Activated T-helper 1 cell treated with anti-CD3 and anti-CD28 coated beads, Interleukin-12 subunit alpha, Interleukin-12 subunit beta, Interleukin-2, Interleukin-4 antibody, amounts not matched to agents 30 ng/mL and 10 ng/mL and 1 ng/mL, durations not matched to agents 14 hours and 24 hours and 36 hours (primary cell): Measurements from ENCODE around the gene CDH4. TPM values are rescaled to one million over a fixed set of nuclear protein-coding genes. Genes with fewer than 3 reads are reported as not detected.

ENCODE experiments used
- DNase-seq: peaks from one replicate; pipeline ENCODE4 v3.0.0; 2021; ENCODE audit warnings: low spot score
- H3K27ac Mint-ChIP-seq: one replicate; pipeline ENCODE4 v1.8.0; 2021; ENCODE audit warnings: mild to moderate bottlenecking, mixed read lengths
- H3K27me3 Mint-ChIP-seq: one replicate; pipeline ENCODE4 v1.8.0; 2022; ENCODE audit warnings: mild to moderate bottlenecking, moderate library complexity, mixed read lengths; ENCODE audit not compliant: insufficient read depth
- H3K36me3 Mint-ChIP-seq: one replicate; pipeline ENCODE4 v1.8.0; 2021; ENCODE audit warnings: low read depth, mixed read lengths
- H3K4me1 Mint-ChIP-seq: one replicate; pipeline ENCODE4 v1.8.0; 2021; ENCODE audit warnings: low read depth, mixed read lengths
- H3K4me3 Mint-ChIP-seq: one replicate; pipeline ENCODE4 v1.8.0; 2021; ENCODE audit warnings: mild to moderate bottlenecking, moderate library complexity, mixed read lengths
- H3K9me3 Mint-ChIP-seq: one replicate; pipeline ENCODE4 v1.8.0; 2021; ENCODE audit warnings: mixed read lengths
- intact Hi-C: fragments of 100-400 bp; cut with micrococcal nuclease; formaldehyde crosslinking; loops from one replicate; pipeline ENCODE4 v1.15.1; 2024
- total RNA-seq: library from RNA; stranded (reverse); gene quantifications from 2 replicates; pipeline ENCODE4 v1.2.3, GENCODE V29; 2022

Gene CDH4
- total RNA-seq, 1 donor from 2014 or later: not detected

- H3K9me3 Mint-ChIP-seq: no peaks in the 10 kb centered on the region
- intact Hi-C loops: no loop called here
- no peaks in the 10 kb centered on the region for H3K36me3 Mint-ChIP-seq
- no peak overlapping the region for H3K4me3 Mint-ChIP-seq
- no peak for DNase-seq
- H3K4me1 Mint-ChIP-seq: no peaks in the 10 kb centered on the region
- no peaks in the 10 kb centered on the region for H3K27me3 Mint-ChIP-seq
- H3K27ac Mint-ChIP-seq: peak overlapping the region; percentile 45
Measured at GRCh38 chr20:61731363-61732181, 479.5 kb downstream of the CDH4 start.

- H3K36me3 Mint-ChIP-seq: no peaks in the 10 kb centered on the region
- H3K9me3 Mint-ChIP-seq: no peaks in the 10 kb centered on the region
- no peaks in the 10 kb centered on the region for H3K27me3 Mint-ChIP-seq
- H3K4me1 Mint-ChIP-seq: no peaks in the 10 kb centered on the region
- H3K4me3 Mint-ChIP-seq: no peak overlapping the region
- DNase-seq: no peak
- intact Hi-C loops: no loop called here
- H3K27ac Mint-ChIP-seq: no peak overlapping the region
Measured at GRCh38 chr20:61732511-61733210, 480.6 kb downstream of the CDH4 start.

- no peaks in the 10 kb centered on the region for H3K4me1 Mint-ChIP-seq
- no peak overlapping the region for H3K27ac Mint-ChIP-seq
- no peaks in the 10 kb centered on the region for H3K36me3 Mint-ChIP-seq
- intact Hi-C loops: no loop called here
- H3K27me3 Mint-ChIP-seq: no peaks in the 10 kb centered on the region
- no peak overlapping the region for H3K4me3 Mint-ChIP-seq
- no peaks in the 10 kb centered on the region for H3K9me3 Mint-ChIP-seq
- no peak for DNase-seq
Measured at GRCh38 chr20:61733216-61733615, 481.2 kb downstream of the CDH4 start.

GRCh38 chr20:61733891-61734732 lies 482.1 kb downstream of the CDH4 start:
- Mint-ChIP-seq H3K27ac (no peak overlapping the region), H3K4me1 (no peaks in the 10 kb centered on the region), H3K9me3 (no peaks in the 10 kb centered on the region), H3K27me3 (no peaks in the 10 kb centered on the region), H3K36me3 (no peaks in the 10 kb centered on the region), H3K4me3 (no peak overlapping the region)
- intact Hi-C loops: no loop called here
- no peak for DNase-seq

GRCh38 chr20:61734733-61735502 lies 482.9 kb downstream of the CDH4 start:
- no peaks in the 10 kb centered on the region for H3K9me3 Mint-ChIP-seq
- H3K27ac Mint-ChIP-seq: no peak overlapping the region
- no peaks in the 10 kb centered on the region for H3K27me3 Mint-ChIP-seq
- no peaks in the 10 kb centered on the region for H3K36me3 Mint-ChIP-seq
- H3K4me3 Mint-ChIP-seq: no peak overlapping the region
- DNase-seq: no peak
- no peaks in the 10 kb centered on the region for H3K4me1 Mint-ChIP-seq
- intact Hi-C loops: no loop called here

GRCh38 chr20:61735503-61735785 lies 483.4 kb downstream of the CDH4 start:
- Mint-ChIP-seq H3K4me3 (no peak overlapping the region), H3K36me3 (no peaks in the 10 kb centered on the region), H3K4me1 (no peaks in the 10 kb centered on the region), H3K27ac (no peak overlapping the region), H3K27me3 (no peaks in the 10 kb centered on the region), H3K9me3 (no peaks in the 10 kb centered on the region)
- DNase-seq: no peak
- intact Hi-C loops: no loop called here

- DNase-seq: no peak
- Mint-ChIP-seq H3K27me3 (no peaks in the 10 kb centered on the region), H3K36me3 (no peaks in the 10 kb centered on the region), H3K27ac (no peak overlapping the region), H3K4me1 (no peaks in the 10 kb centered on the region), H3K4me3 (no peak overlapping the region), H3K9me3 (no peaks in the 10 kb centered on the region)
- intact Hi-C loops: no loop called here
Measured at GRCh38 chr20:61736001-61736635, 484.1 kb downstream of the CDH4 start.

GRCh38 chr20:61736751-61737310 lies 484.8 kb downstream of the CDH4 start:
- intact Hi-C loops: no loop called here
- no peak for DNase-seq
- Mint-ChIP-seq H3K27me3 (no peaks in the 10 kb centered on the region), H3K27ac (no peak overlapping the region), H3K4me1 (no peaks in the 10 kb centered on the region), H3K36me3 (no peaks in the 10 kb centered on the region), H3K9me3 (no peaks in the 10 kb centered on the region), H3K4me3 (no peak overlapping the region)

GRCh38 chr20:61737346-61737745 lies 485.3 kb downstream of the CDH4 start:
- H3K4me1 Mint-ChIP-seq: no peaks in the 10 kb centered on the region
- DNase-seq: no peak
- H3K27ac Mint-ChIP-seq: no peak overlapping the region
- H3K36me3 Mint-ChIP-seq: no peaks in the 10 kb centered on the region
- H3K9me3 Mint-ChIP-seq: no peaks in the 10 kb centered on the region
- no peak overlapping the region for H3K4me3 Mint-ChIP-seq
- no peaks in the 10 kb centered on the region for H3K27me3 Mint-ChIP-seq
- intact Hi-C loops: no loop called here

GRCh38 chr20:61737812-61738443 lies 485.9 kb downstream of the CDH4 start:
- H3K4me1 Mint-ChIP-seq: no peaks in the 10 kb centered on the region
- no peaks in the 10 kb centered on the region for H3K27me3 Mint-ChIP-seq
- no peak overlapping the region for H3K4me3 Mint-ChIP-seq
- DNase-seq: no peak
- H3K36me3 Mint-ChIP-seq: no peaks in the 10 kb centered on the region
- no peaks in the 10 kb centered on the region for H3K9me3 Mint-ChIP-seq
- H3K27ac Mint-ChIP-seq: no peak overlapping the region
- intact Hi-C loops: no loop called here

GRCh38 chr20:61738601-61739069 lies 486.6 kb downstream of the CDH4 start:
- Mint-ChIP-seq H3K4me1 (no peaks in the 10 kb centered on the region), H3K27me3 (no peaks in the 10 kb centered on the region), H3K4me3 (no peak overlapping the region), H3K36me3 (no peaks in the 10 kb centered on the region), H3K9me3 (no peaks in the 10 kb centered on the region), H3K27ac (no peak overlapping the region)
- intact Hi-C loops: no loop called here
- no peak for DNase-seq
